HepG2 (cell line): Measurements from ENCODE around the gene SLAIN2. TPM values are rescaled to one million over a fixed set of nuclear protein-coding genes. Genes with fewer than 3 reads are reported as not detected.

ENCODE experiments used
- ATAC-seq: fragments of 200-7000 bp; cut with Tn5 transposase; 3 replicates; pipeline ENCODE4 v1.9.1; 2020; ENCODE audit warnings: mild to moderate bottlenecking, moderate library complexity
- BruUV-seq: library from RNA; stranded (reverse); fragments of 400-500 nt; replicated peaks from 2 replicates; lab custom pipeline; 2021; lab: Mats Ljungman, UMichigan
- CTCF ChIA-PET: fragments of 300-600 bp; formaldehyde crosslinking; extraction: SDS; loops from one replicate; lab custom pipeline; 2021; ENCODE audit warnings: low total read pairs, inconsistent platforms, low intra/inter-chr PET ratio; lab: Yijun Ruan, JAX
- POLR2A ChIA-PET: fragments of 350-600 bp; sonication (Branson Sonifier 250); formaldehyde crosslinking; loops from one replicate; lab custom pipeline; 2020; ENCODE audit warnings: antibody characterized with exemption, inconsistent platforms; lab: Yijun Ruan, JAX
- DNase-seq: peaks from one replicate; pipeline ENCODE4 v3.0.0-alpha.2; 2015; ENCODE audit warnings: low spot score
- FAIRE-seq: peaks from 3 replicates; lab custom pipeline; 2011; peaks lifted over from hg19 to GRCh38; lab: Jason Lieb, UNC
- H2AFZ ChIP-seq: one replicate; pipeline ENCODE4 v1.6.1; 2011; ENCODE audit warnings: low read length, inconsistent platforms
- H3K27ac ChIP-seq: fragments of 300-600 bp; 3 replicates; pipeline ENCODE4 v1.8.0; 2011; ENCODE audit warnings: mixed run types, mild to moderate bottlenecking, mixed read lengths, low read length, inconsistent platforms; ENCODE audit not compliant: insufficient read depth; ENCODE audit errors: extremely low read length
- H3K27me3 ChIP-seq, 2 experiments: fragments of 200-600 bp in 1 of 2; 2 replicates in 1 of 2; 3 replicates in 1 of 2; pipeline versions ENCODE4 v1.6.0 to v1.8.0; 2011; ENCODE audit warnings: low read length in 2 of 2, mild to moderate bottlenecking in 2 of 2, moderate library complexity in 2 of 2, inconsistent platforms in 1 of 2; ENCODE audit not compliant: insufficient read depth in 2 of 2, control insufficient read depth in 1 of 2
- H3K36me3 ChIP-seq, 2 experiments: fragments of 200-600 bp in 1 of 2; replicated peaks in 1 of 2; 2 replicates in 1 of 2; 3 replicates in 1 of 2; pipeline versions ENCODE4 v1.5.1 to v1.8.0; 2011; ENCODE audit warnings: low read length in 2 of 2, inconsistent platforms in 1 of 2; ENCODE audit not compliant: insufficient read depth in 2 of 2, control insufficient read depth in 1 of 2
- H3K4me1 ChIP-seq: 2 replicates; pipeline ENCODE4 v1.5.1; 2012; ENCODE audit warnings: low read length, inconsistent platforms; ENCODE audit not compliant: insufficient read depth
- H3K4me2 ChIP-seq: 2 replicates; pipeline ENCODE4 v1.6.0; 2011; ENCODE audit warnings: low read depth, low read length, inconsistent platforms
- H3K4me3 ChIP-seq, 3 experiments: fragments of 200-600 bp in 1 of 3; sonication (generic), shearing (Covaris generic) in 1 of 3; replicated peaks in 1 of 3; 2 replicates each; pipeline ENCODE4 v1.5.1; 2011 to 2016; ENCODE audit warnings: low read length in 3 of 3, inconsistent platforms in 2 of 3, low read depth in 2 of 3, mild to moderate bottlenecking in 2 of 3, control low read depth in 1 of 3, mixed read lengths in 1 of 3; ENCODE audit not compliant: insufficient read depth in 1 of 3
- H3K79me2 ChIP-seq: one replicate; pipeline ENCODE4 v1.6.1; 2011; ENCODE audit warnings: low read length, inconsistent platforms; ENCODE audit not compliant: insufficient read depth
- H3K9ac ChIP-seq: 2 replicates; pipeline ENCODE4 v1.6.0; 2011; ENCODE audit warnings: mild to moderate bottlenecking, low read depth, low read length, inconsistent platforms; ENCODE audit not compliant: insufficient read depth
- H3K9me3 ChIP-seq: 2 replicates; pipeline ENCODE4 v1.5.1; 2012; ENCODE audit warnings: mild to moderate bottlenecking, low read length
- H4K20me1 ChIP-seq: 2 replicates; pipeline ENCODE4 v1.6.0; 2011; ENCODE audit warnings: inconsistent platforms, mild to moderate bottlenecking, low read length, moderate library complexity; ENCODE audit not compliant: insufficient read depth
- ATF7-NPFF ChIP-seq: sonication (generic); formaldehyde crosslinking; IDR thresholded peaks from 2 replicates; pipeline ENCODE4 v1.8.1; 2023; ENCODE audit warnings: mild to moderate bottlenecking, low read depth, missing genetic modification reagents, moderate library complexity
- CAMTA2 ChIP-seq: sonication (generic); formaldehyde crosslinking; IDR thresholded peaks from 2 replicates; pipeline ENCODE4 v1.4.0; 2020; ENCODE audit warnings: mild to moderate bottlenecking, missing genetic modification reagents, borderline replicate concordance
- GLI4 ChIP-seq: sonication (generic); formaldehyde crosslinking; IDR thresholded peaks from 2 replicates; pipeline ENCODE4 v1.5.1; 2020; ENCODE audit warnings: missing genetic modification reagents, mild to moderate bottlenecking, moderate library complexity, borderline replicate concordance
- HIVEP1 ChIP-seq: sonication (generic); formaldehyde crosslinking; IDR thresholded peaks from 2 replicates; pipeline ENCODE4 v1.4.0; 2020; ENCODE audit warnings: mild to moderate bottlenecking, missing genetic modification reagents
- IRX3 ChIP-seq: sonication (generic); formaldehyde crosslinking; IDR thresholded peaks from 2 replicates; pipeline ENCODE4 v1.8.1; 2023; ENCODE audit warnings: mild to moderate bottlenecking, low read depth, missing genetic modification reagents, borderline replicate concordance
- KAT7 ChIP-seq: IDR thresholded peaks from 2 replicates; pipeline ENCODE4 v1.6.1; 2018; ENCODE audit warnings: borderline replicate concordance, missing compliant biosample characterization
- KLF9 ChIP-seq: IDR thresholded peaks from 2 replicates; pipeline ENCODE4 v1.6.1; 2016; ENCODE audit warnings: low read depth
- NFIC ChIP-seq: IDR thresholded peaks from 2 replicates; pipeline ENCODE4 v1.6.1; 2012; ENCODE audit warnings: mild to moderate bottlenecking, low read length, inconsistent platforms
- PCBP2 ChIP-seq: fragments of 200-400 bp; formaldehyde crosslinking; optimal IDR thresholded peaks from 2 replicates; pipeline ENCODE3; 2018; ENCODE audit warnings: low read length, low read depth; ENCODE audit not compliant: poor library complexity, severe bottlenecking
- SIX4 ChIP-seq: sonication (generic); formaldehyde crosslinking; IDR thresholded peaks from 2 replicates; pipeline ENCODE4 v1.4.0; 2020; ENCODE audit warnings: missing genetic modification reagents
- ZNF160 ChIP-seq: sonication (generic); formaldehyde crosslinking; IDR thresholded peaks from 2 replicates; pipeline ENCODE4 v1.8.0; 2022; ENCODE audit warnings: mild to moderate bottlenecking, inconsistent platforms, missing genetic modification reagents
- ZSCAN9 ChIP-seq: IDR thresholded peaks from 2 replicates; pipeline ENCODE4 v1.6.1; 2016; ENCODE audit warnings: borderline replicate concordance
- WGBS: methylation state at CpG from one replicate; pipeline ENCODE4 v1.1.6; 2017; ENCODE audit warnings: low lambda C conversion rate; 5-methylcytosine and 5-hydroxymethylcytosine counted together
- in situ Hi-C: cut with HindIII; loops from 2 replicates; pipeline ENCODE4 v1.10.0; 2017; ENCODE audit warnings: low pct_unique_long_range_greater_than_20kb; ENCODE audit not compliant: extremely low pct_ligation_motif_present
- intact Hi-C: fragments of 100-400 bp; cut with micrococcal nuclease; formaldehyde crosslinking; loops from one replicate; pipeline ENCODE4 v1.10.0; 2022; ENCODE audit not compliant: unreplicated experiment
- polyA plus RNA-seq, 8 experiments: library from polyadenylated mRNA; depleted of rRNA in 3 of 8; stranded (reverse) in 7 of 8; unstranded in 1 of 8; fragments of >200 nt; fragmentation: Illumina TruSeq in 4 of 8; extraction: Trizol in 4 of 8; gene quantifications; 2 replicates each; pipeline versions ENCODE4 v1.2.1 to v1.2.3, GENCODE V29; 2011 to 2016; ENCODE audit warnings: low read depth in 4 of 8, missing spikeins in 1 of 8, mixed read lengths in 1 of 8; ENCODE audit not compliant: insufficient read depth in 1 of 8
- total RNA-seq, 5 experiments: library from RNA; depleted of rRNA; stranded (reverse); fragments of >200 nt; fragmentation: Illumina TruSeq; extraction: Trizol; gene quantifications; 2 replicates each; pipeline ENCODE4 v1.2.3, GENCODE V29; 2016; ENCODE audit warnings: low read depth in 1 of 5
- TF ChIP-seq, protein P1 (sequence below): sonication (generic); formaldehyde crosslinking; IDR thresholded peaks from 2 replicates; pipeline ENCODE4 v1.4.0; 2020; ENCODE audit warnings: missing genetic modification reagents, borderline replicate concordance
- TF ChIP-seq, protein P2 (sequence below): sonication (generic); formaldehyde crosslinking; conservative IDR thresholded peaks from 2 replicates; pipeline ENCODE4 v1.4.0; 2020; ENCODE audit warnings: missing genetic modification reagents
- TF ChIP-seq, protein P3 (sequence below): sonication (generic); formaldehyde crosslinking; IDR thresholded peaks from 2 replicates; pipeline ENCODE4 v1.8.1; 2023; ENCODE audit warnings: missing genetic modification reagents, inconsistent platforms, borderline replicate concordance
- TF ChIP-seq, protein P4 (sequence below): sonication (generic); formaldehyde crosslinking; IDR thresholded peaks from 2 replicates; pipeline ENCODE4 v1.4.0; 2020; ENCODE audit warnings: missing genetic modification reagents

The SLAIN2 gene
- total and polyA plus RNA-seq, 2 of the 13 experiments (the other 11 are each of a cell fraction or from before 2014, with no cell fraction given): 20.7 to 22.5 TPM

DNA sequence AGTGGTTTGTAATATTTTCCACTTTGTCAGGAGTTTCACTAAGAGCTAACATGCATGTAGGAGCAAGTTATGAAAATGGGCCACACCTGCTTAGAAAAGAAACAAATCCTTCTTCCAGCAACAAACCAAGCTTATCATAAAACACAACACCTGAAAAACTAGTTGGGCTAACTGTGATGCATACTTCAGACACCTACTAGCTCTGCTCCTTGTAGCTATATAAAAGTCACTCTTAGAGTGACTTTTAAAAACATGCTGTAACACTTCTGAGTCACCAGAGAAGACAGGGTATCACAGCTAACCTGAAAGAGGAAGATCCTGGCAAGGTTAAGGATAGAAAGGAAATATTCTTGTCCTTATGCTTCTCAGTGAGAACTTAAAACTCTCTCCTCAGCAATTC lies 3.6 kb upstream of the SLAIN2 start (continued):
- TF ChIP-seq, protein P1, sequence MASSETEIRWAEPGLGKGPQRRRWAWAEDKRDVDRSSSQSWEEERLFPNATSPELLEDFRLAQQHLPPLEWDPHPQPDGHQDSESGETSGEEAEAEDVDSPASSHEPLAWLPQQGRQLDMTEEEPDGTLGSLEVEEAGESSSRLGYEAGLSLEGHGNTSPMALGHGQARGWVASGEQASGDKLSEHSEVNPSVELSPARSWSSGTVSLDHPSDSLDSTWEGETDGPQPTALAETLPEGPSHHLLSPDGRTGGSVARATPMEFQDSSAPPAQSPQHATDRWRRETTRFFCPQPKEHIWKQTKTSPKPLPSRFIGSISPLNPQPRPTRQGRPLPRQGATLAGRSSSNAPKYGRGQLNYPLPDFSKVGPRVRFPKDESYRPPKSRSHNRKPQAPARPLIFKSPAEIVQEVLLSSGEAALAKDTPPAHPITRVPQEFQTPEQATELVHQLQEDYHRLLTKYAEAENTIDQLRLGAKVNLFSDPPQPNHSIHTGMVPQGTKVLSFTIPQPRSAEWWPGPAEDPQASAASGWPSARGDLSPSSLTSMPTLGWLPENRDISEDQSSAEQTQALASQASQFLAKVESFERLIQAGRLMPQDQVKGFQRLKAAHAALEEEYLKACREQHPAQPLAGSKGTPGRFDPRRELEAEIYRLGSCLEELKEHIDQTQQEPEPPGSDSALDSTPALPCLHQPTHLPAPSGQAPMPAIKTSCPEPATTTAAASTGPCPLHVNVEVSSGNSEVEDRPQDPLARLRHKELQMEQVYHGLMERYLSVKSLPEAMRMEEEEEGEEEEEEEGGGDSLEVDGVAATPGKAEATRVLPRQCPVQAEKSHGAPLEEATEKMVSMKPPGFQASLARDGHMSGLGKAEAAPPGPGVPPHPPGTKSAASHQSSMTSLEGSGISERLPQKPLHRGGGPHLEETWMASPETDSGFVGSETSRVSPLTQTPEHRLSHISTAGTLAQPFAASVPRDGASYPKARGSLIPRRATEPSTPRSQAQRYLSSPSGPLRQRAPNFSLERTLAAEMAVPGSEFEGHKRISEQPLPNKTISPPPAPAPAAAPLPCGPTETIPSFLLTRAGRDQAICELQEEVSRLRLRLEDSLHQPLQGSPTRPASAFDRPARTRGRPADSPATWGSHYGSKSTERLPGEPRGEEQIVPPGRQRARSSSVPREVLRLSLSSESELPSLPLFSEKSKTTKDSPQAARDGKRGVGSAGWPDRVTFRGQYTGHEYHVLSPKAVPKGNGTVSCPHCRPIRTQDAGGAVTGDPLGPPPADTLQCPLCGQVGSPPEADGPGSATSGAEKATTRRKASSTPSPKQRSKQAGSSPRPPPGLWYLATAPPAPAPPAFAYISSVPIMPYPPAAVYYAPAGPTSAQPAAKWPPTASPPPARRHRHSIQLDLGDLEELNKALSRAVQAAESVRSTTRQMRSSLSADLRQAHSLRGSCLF: no peak
- TF ChIP-seq PCBP2 (no peak), KAT7 (CRISPR knock-in tag) (no peak), SIX4 (no peak), ZNF160 (CRISPR knock-in tag) (no peak), NFIC (no peak)

DNA sequence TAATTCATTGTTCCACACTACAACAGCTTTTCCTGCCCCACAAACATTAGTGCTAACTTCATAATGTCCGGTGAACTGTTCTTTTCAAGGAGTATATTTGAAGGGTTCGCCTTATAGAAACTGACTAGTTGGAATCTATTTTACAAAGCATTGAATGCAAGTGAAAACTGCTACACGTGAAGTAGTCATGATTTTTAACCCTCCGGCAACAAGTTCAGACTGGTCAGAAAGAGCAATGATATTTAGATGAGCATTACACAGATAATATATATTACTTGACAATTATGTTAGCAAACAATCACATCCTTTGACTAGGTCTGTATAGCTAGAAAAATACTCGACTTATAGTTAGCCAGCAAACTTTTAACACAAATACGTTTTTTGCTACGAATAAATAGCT lies 1.7 kb upstream of the SLAIN2 start:
- no peak overlapping the region for H3K9ac ChIP-seq
- CTCF ChIA-PET: no interaction called here
- TF ChIP-seq ATF7-NPFF (CRISPR knock-in tag) (no peak), HIVEP1 (CRISPR knock-in tag) (no peak), GLI4 (no peak), IRX3 (CRISPR knock-in tag) (no peak), SIX4 (no peak), CAMTA2 (CRISPR knock-in tag) (no peak), ZSCAN9 (CRISPR knock-in tag) (no peak), KLF9 (CRISPR knock-in tag) (no peak)
- TF ChIP-seq, protein P2, sequence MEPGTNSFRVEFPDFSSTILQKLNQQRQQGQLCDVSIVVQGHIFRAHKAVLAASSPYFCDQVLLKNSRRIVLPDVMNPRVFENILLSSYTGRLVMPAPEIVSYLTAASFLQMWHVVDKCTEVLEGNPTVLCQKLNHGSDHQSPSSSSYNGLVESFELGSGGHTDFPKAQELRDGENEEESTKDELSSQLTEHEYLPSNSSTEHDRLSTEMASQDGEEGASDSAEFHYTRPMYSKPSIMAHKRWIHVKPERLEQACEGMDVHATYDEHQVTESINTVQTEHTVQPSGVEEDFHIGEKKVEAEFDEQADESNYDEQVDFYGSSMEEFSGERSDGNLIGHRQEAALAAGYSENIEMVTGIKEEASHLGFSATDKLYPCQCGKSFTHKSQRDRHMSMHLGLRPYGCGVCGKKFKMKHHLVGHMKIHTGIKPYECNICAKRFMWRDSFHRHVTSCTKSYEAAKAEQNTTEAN (CRISPR knock-in tag): no peak
- TF ChIP-seq, protein P3, sequence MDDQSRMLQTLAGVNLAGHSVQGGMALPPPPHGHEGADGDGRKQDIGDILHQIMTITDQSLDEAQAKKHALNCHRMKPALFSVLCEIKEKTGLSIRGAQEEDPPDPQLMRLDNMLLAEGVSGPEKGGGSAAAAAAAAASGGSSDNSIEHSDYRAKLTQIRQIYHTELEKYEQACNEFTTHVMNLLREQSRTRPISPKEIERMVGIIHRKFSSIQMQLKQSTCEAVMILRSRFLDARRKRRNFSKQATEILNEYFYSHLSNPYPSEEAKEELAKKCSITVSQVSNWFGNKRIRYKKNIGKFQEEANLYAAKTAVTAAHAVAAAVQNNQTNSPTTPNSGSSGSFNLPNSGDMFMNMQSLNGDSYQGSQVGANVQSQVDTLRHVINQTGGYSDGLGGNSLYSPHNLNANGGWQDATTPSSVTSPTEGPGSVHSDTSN (CRISPR knock-in tag): no peak
- TF ChIP-seq, protein P4, sequence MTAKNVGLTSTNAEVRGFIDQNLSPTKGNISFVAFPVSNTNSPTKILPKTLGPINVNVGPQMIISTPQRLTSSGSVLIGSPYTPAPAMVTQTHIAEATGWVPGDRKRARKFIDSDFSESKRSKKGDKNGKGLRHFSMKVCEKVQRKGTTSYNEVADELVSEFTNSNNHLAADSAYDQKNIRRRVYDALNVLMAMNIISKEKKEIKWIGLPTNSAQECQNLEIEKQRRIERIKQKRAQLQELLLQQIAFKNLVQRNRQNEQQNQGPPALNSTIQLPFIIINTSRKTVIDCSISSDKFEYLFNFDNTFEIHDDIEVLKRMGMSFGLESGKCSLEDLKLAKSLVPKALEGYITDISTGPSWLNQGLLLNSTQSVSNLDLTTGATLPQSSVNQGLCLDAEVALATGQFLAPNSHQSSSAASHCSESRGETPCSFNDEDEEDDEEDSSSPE: no peak

More for the DNA sequence above, 1.7 kb upstream of the SLAIN2 start:
- H3K36me3 ChIP-seq: no peaks in the 10 kb centered on the region
- intact Hi-C loops: loop anchor here (10.0 kb wide), 2 partner anchors 305 to 445 kb away; partner anchors contain the start of gene FRYL
- WGBS: 86% methylated on average over 7 of the region's 7 CpGs
- BruUV-seq: no TSS peak
- DNase-seq: no peak
- no peak overlapping the region for H2AFZ ChIP-seq
- no peak overlapping the region for H3K4me2 ChIP-seq
- peaks cover 27% of the 10 kb centered on the region for H3K79me2 ChIP-seq
- peaks cover 41% of the 10 kb centered on the region for H3K4me1 ChIP-seq
- no peak for FAIRE-seq
- no peak overlapping the region for H3K27ac ChIP-seq
- no peaks in the 10 kb centered on the region for H3K9me3 ChIP-seq
- peaks cover 23% of the 10 kb centered on the region for H4K20me1 ChIP-seq
- ATAC-seq: no peak
- POLR2A ChIA-PET: no interaction called here
- H3K27me3 ChIP-seq: no peaks in the 10 kb centered on the region; a peak in 1 of 5 replicates
- no peak overlapping the region for H3K4me3 ChIP-seq
- in situ Hi-C loops: no loop called here
